H9 (cell line): ENCODE results near the gene GADD45A. TPM values are rescaled to one million over a fixed set of nuclear protein-coding genes. Genes with fewer than 3 reads are reported as not detected.

Experiments used
- DNase-seq: peaks from one replicate; pipeline ENCODE4 v3.0.0-alpha.2; 2017
- H2AFZ ChIP-seq: one replicate; pipeline ENCODE4 v1.6.1; 2013; ENCODE audit warnings: mild to moderate bottlenecking, low read length, control low read depth, moderate library complexity
- H2AK5ac ChIP-seq: 2 replicates; pipeline ENCODE4 v1.6.1; 2013; ENCODE audit warnings: low read length, control low read depth, mixed read lengths; ENCODE audit not compliant: insufficient read length
- H2BK120ac ChIP-seq: one replicate; pipeline ENCODE4 v1.6.1; 2013; ENCODE audit warnings: low read depth, mild to moderate bottlenecking, low read length, control low read depth, inconsistent platforms; ENCODE audit not compliant: poor library complexity, severe bottlenecking
- H2BK12ac ChIP-seq: 2 replicates; pipeline ENCODE4 v1.6.1; 2013; ENCODE audit warnings: low read length, control low read depth, mixed read lengths, low read depth; ENCODE audit not compliant: insufficient read length
- H2BK15ac ChIP-seq: 2 replicates; pipeline ENCODE4 v1.6.1; 2013; ENCODE audit warnings: low read depth, low read length, control low read depth
- H2BK20ac ChIP-seq: one replicate; pipeline ENCODE4 v1.6.1; 2013; ENCODE audit warnings: low read depth, mild to moderate bottlenecking, low read length, control low read depth, inconsistent platforms; ENCODE audit not compliant: poor library complexity, severe bottlenecking
- H2BK5ac ChIP-seq: 2 replicates; pipeline ENCODE4 v1.6.1; 2013; ENCODE audit warnings: low read length, control low read depth, mixed read lengths; ENCODE audit not compliant: insufficient read length
- H3K14ac ChIP-seq: 2 replicates; pipeline ENCODE4 v1.6.1; 2013; ENCODE audit warnings: low read length, control low read depth; ENCODE audit not compliant: insufficient read depth
- H3K18ac ChIP-seq: 2 replicates; pipeline ENCODE4 v1.6.1; 2013; ENCODE audit warnings: low read depth, mild to moderate bottlenecking, mixed read lengths, low read length, control low read depth; ENCODE audit not compliant: insufficient read length
- H3K23ac ChIP-seq: 2 replicates; pipeline ENCODE4 v1.6.1; 2013; ENCODE audit warnings: low read length, control low read depth, mixed read lengths, low read depth; ENCODE audit not compliant: insufficient read length
- H3K23me2 ChIP-seq: 2 replicates; pipeline ENCODE4 v1.6.1; 2013; ENCODE audit warnings: low read depth, mild to moderate bottlenecking, mixed read lengths, low read length, control low read depth; ENCODE audit not compliant: insufficient read length, poor library complexity, severe bottlenecking
- H3K27ac ChIP-seq: 2 replicates; pipeline ENCODE4 v1.5.1; 2013; ENCODE audit warnings: low read length, control low read depth, mixed read lengths, low read depth; ENCODE audit not compliant: insufficient read length
- H3K27me3 ChIP-seq: 2 replicates; pipeline ENCODE4 v1.6.1; 2013; ENCODE audit warnings: low read length, control low read depth, inconsistent platforms; ENCODE audit not compliant: insufficient read depth
- H3K4ac ChIP-seq: 2 replicates; pipeline ENCODE4 v1.6.1; 2013; ENCODE audit warnings: low read depth, mild to moderate bottlenecking, control low read depth, inconsistent platforms, low read length, moderate library complexity
- H3K4me1 ChIP-seq: 2 replicates; pipeline ENCODE4 v1.6.1; 2013; ENCODE audit warnings: low read length, control low read depth, inconsistent platforms; ENCODE audit not compliant: insufficient read depth
- H3K4me2 ChIP-seq: 2 replicates; pipeline ENCODE4 v1.6.1; 2013; ENCODE audit warnings: low read length, control low read depth, mixed read lengths; ENCODE audit not compliant: insufficient read length, insufficient read depth
- H3K56ac ChIP-seq: 2 replicates; pipeline ENCODE4 v1.6.1; 2013; ENCODE audit warnings: low read depth, mild to moderate bottlenecking, mixed read lengths, low read length, control low read depth; ENCODE audit not compliant: insufficient read length
- H3K79me1 ChIP-seq: 2 replicates; pipeline ENCODE4 v1.6.1; 2013; ENCODE audit warnings: low read depth, mild to moderate bottlenecking, moderate library complexity, low read length, control low read depth, inconsistent platforms; ENCODE audit not compliant: insufficient read depth, poor library complexity, severe bottlenecking
- H3K79me2 ChIP-seq: 2 replicates; pipeline ENCODE4 v1.6.1; 2013; ENCODE audit warnings: low read length, control low read depth, inconsistent platforms; ENCODE audit not compliant: insufficient read depth
- H3K9ac ChIP-seq: 2 replicates; pipeline ENCODE4 v1.6.1; 2013; ENCODE audit warnings: low read length, control low read depth, mixed read lengths; ENCODE audit not compliant: insufficient read length; ENCODE audit errors: extremely low read depth
- H3K9me3 ChIP-seq: one replicate; pipeline ENCODE4 v1.6.1; 2013; ENCODE audit warnings: low read depth, low read length, inconsistent platforms; ENCODE audit not compliant: control insufficient read depth
- H3T11ph ChIP-seq: one replicate; pipeline ENCODE4 v1.6.1; 2013; ENCODE audit warnings: mild to moderate bottlenecking, low read length, control low read depth, inconsistent platforms
- H4K20me1 ChIP-seq: one replicate; pipeline ENCODE4 v1.6.1; 2013; ENCODE audit not compliant: control insufficient read depth, insufficient read length, insufficient read depth
- H4K5ac ChIP-seq: 2 replicates; pipeline ENCODE4 v1.6.1; 2013; ENCODE audit warnings: low read depth, mild to moderate bottlenecking, mixed read lengths, low read length, control low read depth; ENCODE audit not compliant: insufficient read length
- H4K8ac ChIP-seq: replicated peaks from 2 replicates; pipeline ENCODE4 v1.6.1; 2013; ENCODE audit warnings: low read length, control low read depth, mixed read lengths, low read depth; ENCODE audit not compliant: insufficient read length
- H4K91ac ChIP-seq: 2 replicates; pipeline ENCODE4 v1.6.1; 2013; ENCODE audit warnings: low read depth, mild to moderate bottlenecking, moderate library complexity, mixed read lengths, low read length, control low read depth; ENCODE audit not compliant: insufficient read length
- H3K27ac Mint-ChIP-seq, 3 experiments: 2 replicates in 2 of 3; 3 replicates in 1 of 3; pipeline ENCODE4 v1.8.0; 2020 to 2021; ENCODE audit warnings: mixed read lengths in 3 of 3, mild to moderate bottlenecking in 1 of 3, moderate library complexity in 1 of 3
- H3K27me3 Mint-ChIP-seq: 2 replicates; pipeline ENCODE4 v1.8.0; 2021; ENCODE audit warnings: low read depth, mild to moderate bottlenecking, moderate library complexity, mixed read lengths
- H3K36me3 Mint-ChIP-seq, 3 experiments: 2 replicates in 2 of 3; 3 replicates in 1 of 3; pipeline ENCODE4 v1.8.0; 2020 to 2021; ENCODE audit warnings: low read depth in 3 of 3, mixed read lengths in 3 of 3; ENCODE audit not compliant: insufficient read depth in 1 of 3
- H3K4me1 Mint-ChIP-seq, 2 experiments: 2 replicates each; pipeline ENCODE4 v1.8.0; 2020; ENCODE audit warnings: mixed read lengths in 2 of 2
- H3K4me3 Mint-ChIP-seq, 2 experiments: 2 replicates in 1 of 2; 3 replicates in 1 of 2; pipeline ENCODE4 v1.8.0; 2020 to 2021; ENCODE audit warnings: mild to moderate bottlenecking in 2 of 2, mixed read lengths in 2 of 2, moderate library complexity in 1 of 2
- H3K9me3 Mint-ChIP-seq, 2 experiments: 2 replicates in 1 of 2; 3 replicates in 1 of 2; pipeline ENCODE4 v1.8.0; 2020; ENCODE audit warnings: mild to moderate bottlenecking in 2 of 2, mixed read lengths in 2 of 2, moderate library complexity in 1 of 2
- total RNA-seq: library from RNA; stranded (reverse); gene quantifications from 2 replicates; pipeline ENCODE4 v1.2.1, GENCODE V29; 2021
- TF ChIP-seq, protein P1 (sequence below): fragments of 200-600 bp; sonication (generic); conservative IDR thresholded peaks from 3 replicates; pipeline ENCODE4 v1.8.0; 2021; ENCODE audit warnings: antibody characterized with exemption, mild to moderate bottlenecking

The GADD45A gene
- total RNA-seq, 1 experiment from 2014 or later = 22.8 TPM

DNA sequence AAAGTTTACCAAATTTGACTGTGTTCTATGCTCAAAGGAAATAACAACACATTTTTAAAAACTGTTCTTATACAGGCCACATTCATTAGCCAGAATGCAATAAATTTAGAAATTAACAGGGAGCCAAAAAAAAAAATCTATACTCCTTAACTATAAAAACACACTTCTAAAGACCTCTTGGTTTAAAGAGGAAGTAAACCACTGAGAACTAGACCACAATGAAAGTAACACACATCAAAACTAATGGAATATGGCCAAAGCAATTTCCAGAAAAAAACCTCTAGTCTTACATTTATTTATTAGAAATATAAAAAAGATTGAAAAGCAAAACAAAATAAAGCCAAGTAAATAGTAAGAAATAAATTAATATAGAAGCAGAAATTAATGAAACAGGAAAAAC, 48.9 kb upstream of the GADD45A start:
- Histone ChIP-seq H3T11ph (no peak overlapping the region), H3K9me3 (no peaks in the 10 kb centered on the region), H3K14ac (no peak overlapping the region), H3K4ac (no peak overlapping the region), H3K9ac (no peak overlapping the region), H4K20me1 (no peaks in the 10 kb centered on the region), H2BK120ac (no peak overlapping the region), H3K56ac (no peak overlapping the region), H2AFZ (no peak overlapping the region), H3K23ac (no peak overlapping the region), H3K27ac (no peak overlapping the region), H4K5ac (no peak overlapping the region), H2AK5ac (no peak overlapping the region), H2BK12ac (no peak overlapping the region), H3K18ac (no peak overlapping the region), H3K23me2 (no peaks in the 10 kb centered on the region), H2BK20ac (no peak overlapping the region), H2BK5ac (no peak overlapping the region), H3K4me2 (no peak overlapping the region), H2BK15ac (no peak overlapping the region), H3K79me1 (no peaks in the 10 kb centered on the region), H3K27me3 (no peaks in the 10 kb centered on the region), H3K79me2 (no peaks in the 10 kb centered on the region), H4K8ac (no peak overlapping the region), H3K4me1 (peaks cover 3% of the 10 kb centered on the region; the same call in 1 of the 2 replicates), H4K91ac (no peak overlapping the region)
- Mint-ChIP-seq H3K27me3 (no peaks in the 10 kb centered on the region; the same call in 1 of the 2 replicates), H3K4me1 (peaks cover 0 to 7% of the 10 kb centered on the region in 2 experiments; a peak in 2 of 4 replicates), H3K4me3 (no peak overlapping the region), H3K9me3 (no peaks in the 10 kb centered on the region), H3K36me3 (no peaks in the 10 kb centered on the region), H3K27ac (no peak overlapping the region)
- TF ChIP-seq, protein P1, sequence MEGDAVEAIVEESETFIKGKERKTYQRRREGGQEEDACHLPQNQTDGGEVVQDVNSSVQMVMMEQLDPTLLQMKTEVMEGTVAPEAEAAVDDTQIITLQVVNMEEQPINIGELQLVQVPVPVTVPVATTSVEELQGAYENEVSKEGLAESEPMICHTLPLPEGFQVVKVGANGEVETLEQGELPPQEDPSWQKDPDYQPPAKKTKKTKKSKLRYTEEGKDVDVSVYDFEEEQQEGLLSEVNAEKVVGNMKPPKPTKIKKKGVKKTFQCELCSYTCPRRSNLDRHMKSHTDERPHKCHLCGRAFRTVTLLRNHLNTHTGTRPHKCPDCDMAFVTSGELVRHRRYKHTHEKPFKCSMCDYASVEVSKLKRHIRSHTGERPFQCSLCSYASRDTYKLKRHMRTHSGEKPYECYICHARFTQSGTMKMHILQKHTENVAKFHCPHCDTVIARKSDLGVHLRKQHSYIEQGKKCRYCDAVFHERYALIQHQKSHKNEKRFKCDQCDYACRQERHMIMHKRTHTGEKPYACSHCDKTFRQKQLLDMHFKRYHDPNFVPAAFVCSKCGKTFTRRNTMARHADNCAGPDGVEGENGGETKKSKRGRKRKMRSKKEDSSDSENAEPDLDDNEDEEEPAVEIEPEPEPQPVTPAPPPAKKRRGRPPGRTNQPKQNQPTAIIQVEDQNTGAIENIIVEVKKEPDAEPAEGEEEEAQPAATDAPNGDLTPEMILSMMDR = no peak
- no peak for DNase-seq
